CD4-positive, alpha-beta T cell treated with Interleukin-6 at 100 ng/mL for 8 hours (primary cell): ENCODE data around the gene TRPC4AP.

Source experiments
- DNase-seq: peaks from one replicate; pipeline ENCODE4 v3.0.0-alpha.2; 2020; ENCODE audit warnings: mixed read lengths, low spot score

TRPC4AP gene

GRCh38 chr20:35001596-35002362 lies 90.8 kb downstream of the TRPC4AP start:
- DNase-seq = no peak

- DNase-seq = no peak
These were observed 91.5 kb downstream of the TRPC4AP start for GRCh38 chr20:35000922-35001595.

- no peak for DNase-seq
These were observed 92.2 kb downstream of the TRPC4AP start for GRCh38 chr20:35000311-35000921.

GRCh38 chr20:34999782-35000181 lies 92.8 kb downstream of the TRPC4AP start:
- no peak for DNase-seq

- DNase-seq = no peak
These were observed 93.6 kb downstream of the TRPC4AP start for GRCh38 chr20:34999021-34999451.

- no peak for DNase-seq
These were observed 94.2 kb downstream of the TRPC4AP start for GRCh38 chr20:34998331-34998950.

- no peak for DNase-seq
These were observed 94.8 kb downstream of the TRPC4AP start for GRCh38 chr20:34997774-34998173.

- DNase-seq = no peak
These were observed 95.5 kb downstream of the TRPC4AP start for GRCh38 chr20:34997131-34997561.

- DNase-seq = no peak
These were observed 96.2 kb downstream of the TRPC4AP start for GRCh38 chr20:34996243-34997028.

GRCh38 chr20:34995696-34996095 lies 96.9 kb downstream of the TRPC4AP start:
- DNase-seq = no peak

- no peak for DNase-seq
These were observed 97.4 kb downstream of the TRPC4AP start for GRCh38 chr20:34995192-34995591.

GRCh38 chr20:34994509-34995131 lies 98.0 kb downstream of the TRPC4AP start:
- no peak for DNase-seq

- no peak for DNase-seq
These were observed 98.6 kb downstream of the TRPC4AP start for GRCh38 chr20:34993941-34994508.

- no peak for DNase-seq
These were observed 99.7 kb downstream of the TRPC4AP start for GRCh38 chr20:34992751-34993417.

GRCh38 chr20:34990661-34991214 lies 101.9 kb downstream of the TRPC4AP start:
- no peak for DNase-seq

GRCh38 chr20:34990231-34990630 lies 102.4 kb downstream of the TRPC4AP start:
- DNase-seq = no peak

GRCh38 chr20:34989670-34990069 lies 102.9 kb downstream of the TRPC4AP start:
- no peak for DNase-seq

GRCh38 chr20:34989118-34989517 lies 103.5 kb downstream of the TRPC4AP start:
- DNase-seq = no peak

GRCh38 chr20:34988191-34988540 lies 104.4 kb downstream of the TRPC4AP start:
- DNase-seq = no peak
